ENCODE results near the gene STAT3. TPM values are rescaled to one million over a fixed set of nuclear protein-coding genes. Genes with fewer than 3 reads are reported as not detected.

Gene STAT3
- total and polyA plus RNA-seq, 2 donors (not counting 1 experiment from before 2014, with no cell fraction given), result 50.1 to 140 TPM

GRCh38 chr17:42389899-42390298 lies 1.7 kb upstream of the STAT3 start:
- no peaks in the 10 kb centered on the region for H3K27me3 ChIP-seq (replicated peaks in 1 of 4; ENCODE audit: control extremely low read depth in 1 of 4, control insufficient read depth in 3 of 4, insufficient read depth in 4 of 4, low read length in 3 of 4)
- WGBS (ENCODE audit: insufficient coverage), result 100% methylated on average over 1 of the region's 5 CpGs
- Mint-ChIP-seq H3K4me3 (peak overlapping the region; percentile 46), H3K9me3 (ENCODE audit: insufficient read depth) (no peaks in the 10 kb centered on the region), H3K4me1 (peaks cover 53% of the 10 kb centered on the region), H3K27ac (peak overlapping the region; percentile 78), H3K27me3 (no peaks in the 10 kb centered on the region)
- no peak overlapping the region for H3K9ac ChIP-seq (ENCODE audit: low read length)
- no peak for DNase-seq
- ATAC-seq (ENCODE audit: low read depth), result no peak
- H3K9me3 ChIP-seq (ENCODE audit: control extremely low read depth in 1 of 3, control insufficient read depth in 2 of 3, insufficient read depth in 1 of 3, low read length in 2 of 3), result no peaks in the 10 kb centered on the region
- peaks cover 19 to 36% of the 10 kb centered on the region in 2 donors for H3K4me1 ChIP-seq (ENCODE audit: control insufficient read depth in 2 of 2, insufficient read depth in 2 of 2, low read length in 2 of 2)
- intact Hi-C loops (cut with micrococcal nuclease), result loop anchor here (1.0 to 10.0 kb wide), 7 partner anchors 67 to 975 kb away; partner anchors contain the start of genes DHX58, KCNH4, PLEKHH3 and RPL27
- H2AFZ ChIP-seq (ENCODE audit: insufficient read depth, low read depth, low read length, poor library complexity, severe bottlenecking), result no peak overlapping the region
- no peak overlapping the region for H3K4me2 ChIP-seq (replicated peaks; ENCODE audit: low read depth, low read length, poor library complexity, severe bottlenecking)
- H3K27ac ChIP-seq (ENCODE audit: low read length in 2 of 2), result peak overlapping the region in 1 of 2 donors; percentile 97
- ChIA-PET POLR2A (no interaction called here), CTCF (interaction anchor here (0.9 to 2.9 kb wide), 5 partner anchors 14 to 78 kb away, joined by 4 to 24 read pairs (median 13); no protein-coding TSS in a partner anchor)
- H3K79me2 ChIP-seq (ENCODE audit: control insufficient read depth, insufficient read depth, low read length), result peaks cover 40% of the 10 kb centered on the region
- no peaks in the 10 kb centered on the region for H3K36me3 ChIP-seq (replicated peaks in 1 of 2; ENCODE audit: control extremely low read depth in 1 of 2, control insufficient read depth in 1 of 2, extremely low read depth in 1 of 2, insufficient read depth in 2 of 2, low read length in 1 of 2)
- TF ChIP-seq, protein P1, sequence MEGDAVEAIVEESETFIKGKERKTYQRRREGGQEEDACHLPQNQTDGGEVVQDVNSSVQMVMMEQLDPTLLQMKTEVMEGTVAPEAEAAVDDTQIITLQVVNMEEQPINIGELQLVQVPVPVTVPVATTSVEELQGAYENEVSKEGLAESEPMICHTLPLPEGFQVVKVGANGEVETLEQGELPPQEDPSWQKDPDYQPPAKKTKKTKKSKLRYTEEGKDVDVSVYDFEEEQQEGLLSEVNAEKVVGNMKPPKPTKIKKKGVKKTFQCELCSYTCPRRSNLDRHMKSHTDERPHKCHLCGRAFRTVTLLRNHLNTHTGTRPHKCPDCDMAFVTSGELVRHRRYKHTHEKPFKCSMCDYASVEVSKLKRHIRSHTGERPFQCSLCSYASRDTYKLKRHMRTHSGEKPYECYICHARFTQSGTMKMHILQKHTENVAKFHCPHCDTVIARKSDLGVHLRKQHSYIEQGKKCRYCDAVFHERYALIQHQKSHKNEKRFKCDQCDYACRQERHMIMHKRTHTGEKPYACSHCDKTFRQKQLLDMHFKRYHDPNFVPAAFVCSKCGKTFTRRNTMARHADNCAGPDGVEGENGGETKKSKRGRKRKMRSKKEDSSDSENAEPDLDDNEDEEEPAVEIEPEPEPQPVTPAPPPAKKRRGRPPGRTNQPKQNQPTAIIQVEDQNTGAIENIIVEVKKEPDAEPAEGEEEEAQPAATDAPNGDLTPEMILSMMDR (IDR thresholded peaks at IDR 0.05), result no peak
- peaks cover 24% of the 10 kb centered on the region for H4K20me1 ChIP-seq (ENCODE audit: control insufficient read depth, insufficient read depth, low read length, poor library complexity, severe bottlenecking)
- H3K4me3 ChIP-seq (ENCODE audit: control extremely low read depth in 1 of 5, extremely low read depth in 1 of 5, insufficient read depth in 1 of 5, low read depth in 2 of 5, low read length in 4 of 5), result no peak overlapping the region

DNA sequence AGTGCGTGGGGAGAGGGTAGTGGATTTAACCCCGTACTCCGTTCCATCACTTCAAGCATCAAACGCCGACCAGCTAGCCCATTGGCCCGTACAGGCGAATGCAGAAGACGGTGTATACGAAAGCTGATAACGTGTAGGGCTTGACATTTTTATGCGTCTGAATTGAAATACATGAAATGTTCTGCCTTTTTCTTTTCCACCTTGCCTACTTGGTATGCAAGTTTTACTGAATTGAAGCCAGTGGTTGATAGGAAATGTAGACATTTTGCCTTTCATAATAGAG lies 834 bp upstream of the STAT3 start:
- intact Hi-C loops (cut with micrococcal nuclease), result loop anchor here (1.0 to 10.0 kb wide), 7 partner anchors 67 to 976 kb away; partner anchors contain the start of genes DHX58, KCNH4, PLEKHH3 and RPL27
- H3K9me3 Mint-ChIP-seq (ENCODE audit: insufficient read depth), result no peaks in the 10 kb centered on the region
- H3K27me3 ChIP-seq (replicated peaks in 1 of 4; ENCODE audit: control extremely low read depth in 1 of 4, control insufficient read depth in 3 of 4, insufficient read depth in 4 of 4, low read length in 3 of 4), result no peaks in the 10 kb centered on the region
- H3K79me2 ChIP-seq (ENCODE audit: control insufficient read depth, insufficient read depth, low read length), result peaks cover 48% of the 10 kb centered on the region
- no CpG with 5 or more reads among the region's 11 CpGs for WGBS (ENCODE audit: insufficient coverage)
- H3K4me3 Mint-ChIP-seq, result peak overlapping the region; percentile 98
- TF ChIP-seq, protein P1 (IDR thresholded peaks at IDR 0.05), result no peak
- no peak for TF ChIP-seq EZH2 (IDR thresholded peaks at IDR 0.05; ENCODE audit: borderline replicate concordance, insufficient read depth, low read depth, low read length, poor library complexity, severe bottlenecking)
- H3K4me1 ChIP-seq (ENCODE audit: control insufficient read depth in 2 of 2, insufficient read depth in 2 of 2, low read length in 2 of 2), result peaks cover 19 to 36% of the 10 kb centered on the region in 2 donors
- ATAC-seq (ENCODE audit: low read depth), result no peak
- H3K9ac ChIP-seq (ENCODE audit: low read length), result peak overlapping the region; percentile 96
- DNase-seq, result no peak
- H3K4me1 Mint-ChIP-seq, result peaks cover 53% of the 10 kb centered on the region
- H3K4me3 ChIP-seq (ENCODE audit: control extremely low read depth in 1 of 5, extremely low read depth in 1 of 5, insufficient read depth in 1 of 5, low read depth in 2 of 5, low read length in 4 of 5), result peak overlapping the region; percentile 67 to 97 (median 90)
- H3K27ac ChIP-seq (ENCODE audit: low read length in 2 of 2), result peak overlapping the region; percentile 97
- H3K9me3 ChIP-seq (ENCODE audit: control extremely low read depth in 1 of 3, control insufficient read depth in 2 of 3, insufficient read depth in 1 of 3, low read length in 2 of 3), result no peaks in the 10 kb centered on the region
- peaks cover 32% of the 10 kb centered on the region for H4K20me1 ChIP-seq (ENCODE audit: control insufficient read depth, insufficient read depth, low read length, poor library complexity, severe bottlenecking)
- peak overlapping the region; percentile 92 for H3K4me2 ChIP-seq (replicated peaks; ENCODE audit: low read depth, low read length, poor library complexity, severe bottlenecking)
- peak overlapping the region; percentile 73 for H2AFZ ChIP-seq (ENCODE audit: insufficient read depth, low read depth, low read length, poor library complexity, severe bottlenecking)
- CTCF ChIA-PET, result interaction anchor here (0.9 to 2.9 kb wide), 16 partner anchors 9 to 189 kb away, joined by 3 to 24 read pairs (median 5); no protein-coding TSS in a partner anchor
- H3K27me3 Mint-ChIP-seq, result no peaks in the 10 kb centered on the region
- peak overlapping the region; percentile 99 for H3K27ac Mint-ChIP-seq
- POLR2A ChIA-PET, result interaction anchor here (0.6 to 2.0 kb wide), 17 partner anchors 10 to 700 kb away, joined by 3 to 13 read pairs (median 4); partner anchors contain the start of genes JUP and NAGLU
- H3K36me3 ChIP-seq (replicated peaks in 1 of 2; ENCODE audit: control extremely low read depth in 1 of 2, control insufficient read depth in 1 of 2, extremely low read depth in 1 of 2, insufficient read depth in 2 of 2, low read length in 1 of 2), result no peaks in the 10 kb centered on the region

All from B cell (primary cell).